GM21390 (cell line): Measurements from ENCODE around the gene FBP1.
A peak's percentile ranks its signal among the peaks of the same experiment; 100 is the strongest.

Experiments used
- ATAC-seq: cut with Tn5 transposase; IDR thresholded peaks from one replicate; pipeline ENCODE4 v1.9.1; 2021; ENCODE audit not compliant: unreplicated experiment

FBP1 gene

GRCh38 chr9:94657021-94657725 is 17.9 kb upstream of the FBP1 start:
- ATAC-seq = no peak

- peak; percentile 99 for ATAC-seq
Observed at GRCh38 chr9:94656200-94656599, 16.9 kb upstream of the FBP1 start.

GRCh38 chr9:94655739-94656138 is 16.4 kb upstream of the FBP1 start:
- ATAC-seq = no peak

GRCh38 chr9:94654165-94654894 is 15.0 kb upstream of the FBP1 start:
- ATAC-seq = no peak

GRCh38 chr9:94650949-94651348 is 11.6 kb upstream of the FBP1 start:
- ATAC-seq = no peak

GRCh38 chr9:94649100-94649819 is 9.9 kb upstream of the FBP1 start:
- no peak for ATAC-seq

GRCh38 chr9:94648185-94648584 is 8.9 kb upstream of the FBP1 start:
- ATAC-seq = no peak

- ATAC-seq = no peak
Observed at GRCh38 chr9:94645901-94646300, 6.6 kb upstream of the FBP1 start.

- no peak for ATAC-seq
Observed at GRCh38 chr9:94644543-94644942, 5.2 kb upstream of the FBP1 start.

- no peak for ATAC-seq
Observed at GRCh38 chr9:94643741-94644140, 4.4 kb upstream of the FBP1 start.

GRCh38 chr9:94643176-94643575 is 3.9 kb upstream of the FBP1 start:
- no peak for ATAC-seq

- no peak for ATAC-seq
Observed at GRCh38 chr9:94642501-94642900, 3.2 kb upstream of the FBP1 start.

- no peak for ATAC-seq
Observed at GRCh38 chr9:94639999-94640376, 670 bp upstream of the FBP1 start.

GRCh38 chr9:94638335-94639060 is 820 bp downstream of the FBP1 start:
- ATAC-seq = no peak

GRCh38 chr9:94632737-94633136 is 6.6 kb downstream of the FBP1 start:
- ATAC-seq = no peak

GRCh38 chr9:94631599-94631998 is 7.7 kb downstream of the FBP1 start:
- ATAC-seq = no peak

GRCh38 chr9:94630833-94631232 is 8.5 kb downstream of the FBP1 start:
- no peak for ATAC-seq

- ATAC-seq = no peak
Observed at GRCh38 chr9:94630281-94630680, 9.0 kb downstream of the FBP1 start.

GRCh38 chr9:94627287-94627686 is 12.0 kb downstream of the FBP1 start:
- ATAC-seq = no peak

GRCh38 chr9:94625835-94626234 is 13.5 kb downstream of the FBP1 start:
- ATAC-seq = no peak

- no peak for ATAC-seq
Observed at GRCh38 chr9:94624629-94625028, 14.7 kb downstream of the FBP1 start.
